Ascending aorta (tissue), 2 donors: Measurements from ENCODE around the gene SLC29A2. TPM values are rescaled to one million over a fixed set of nuclear protein-coding genes. Genes with fewer than 3 reads are reported as not detected.
"Not testable (repeated sequence)": the region's sequence is repeated elsewhere in the genome, so short reads cannot be mapped to it uniquely, and the experiment has no call there.

Experiments used
- DNase-seq, 2 donors: peaks; one replicate each; pipeline ENCODE4 v3.0.0-alpha.2; 2019; ENCODE audit warnings: low spot score in 2 of 2
- H3K27ac ChIP-seq, 2 donors: fragments of 200-600 bp; sonication (generic); one replicate each; pipeline ENCODE4 v1.5.1; 2016 to 2017; ENCODE audit warnings: mild to moderate bottlenecking in 1 of 2
- H3K27me3 ChIP-seq: fragments of 200-600 bp; sonication (generic); one replicate; pipeline ENCODE4 v1.5.1; 2017
- H3K36me3 ChIP-seq, 2 donors: fragments of 200-600 bp; sonication (generic); one replicate each; pipeline ENCODE4 v1.5.1; 2016
- H3K4me1 ChIP-seq, 2 donors: fragments of 200-600 bp; sonication (generic); one replicate each; pipeline ENCODE4 v1.5.1; 2016 to 2017; ENCODE audit warnings: mild to moderate bottlenecking in 1 of 2
- H3K4me3 ChIP-seq, 2 donors: fragments of 200-600 bp; sonication (generic); one replicate each; pipeline ENCODE4 v1.5.1; 2016 to 2017; ENCODE audit warnings: mild to moderate bottlenecking in 1 of 2
- H3K9me3 ChIP-seq, 2 donors: fragments of 200-600 bp; sonication (generic); one replicate each; pipeline ENCODE4 v1.5.1; 2016
- intact Hi-C: fragments of 100-400 bp; cut with DNase I; formaldehyde crosslinking; loops from one replicate; pipeline ENCODE4 v1.15.1; 2023
- total RNA-seq: library from RNA; depleted of rRNA; stranded (reverse); fragments of >200 nt; gene quantifications from one replicate; pipeline ENCODE4 v1.1.0, GENCODE V29; 2016
- TF ChIP-seq, protein P1 (sequence below), 3 experiments: fragments of 200-600 bp in 2 of 3; fragments of 450-650 bp in 1 of 3; sonication (generic) in 2 of 3; IDR thresholded peaks; one replicate each; pipeline ENCODE4 v1.5.1; 2016 to 2019; ENCODE audit warnings: antibody characterized with exemption in 3 of 3, mild to moderate bottlenecking in 1 of 3, moderate library complexity in 1 of 3

SLC29A2 gene
- total RNA-seq, 1 donor from 2014 or later: not detected

DNA sequence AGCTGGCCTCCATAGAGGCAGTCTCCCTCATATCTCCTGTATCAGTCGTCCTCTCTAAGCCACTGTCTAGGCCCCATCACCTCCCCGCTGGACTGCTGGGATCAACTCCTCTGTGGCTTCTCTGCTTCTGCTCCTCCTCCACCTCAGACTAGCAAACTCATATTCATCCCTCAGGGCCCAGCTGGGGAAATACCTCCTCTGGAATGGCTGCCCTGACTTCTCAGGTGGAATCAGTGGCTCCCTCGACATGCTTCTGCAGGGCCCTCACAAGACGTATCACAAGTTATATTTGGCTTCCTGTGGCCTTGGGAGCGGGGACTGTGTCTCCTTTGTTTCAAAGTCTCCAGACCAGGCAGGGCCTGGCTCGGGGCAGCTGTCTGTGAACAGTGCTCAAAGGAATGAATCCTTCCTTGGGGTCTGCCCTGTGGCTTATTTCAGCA is 10.0 kb downstream of the SLC29A2 start:
- Histone ChIP-seq H3K27me3 (no peaks in the 10 kb centered on the region), H3K4me1 (no peaks in the 10 kb centered on the region), H3K36me3 (no peaks in the 10 kb centered on the region), H3K9me3 (no peaks in the 10 kb centered on the region), H3K27ac (no peak overlapping the region), H3K4me3 (no peak overlapping the region)
- intact Hi-C loops: no loop called here
- TF ChIP-seq, protein P1, sequence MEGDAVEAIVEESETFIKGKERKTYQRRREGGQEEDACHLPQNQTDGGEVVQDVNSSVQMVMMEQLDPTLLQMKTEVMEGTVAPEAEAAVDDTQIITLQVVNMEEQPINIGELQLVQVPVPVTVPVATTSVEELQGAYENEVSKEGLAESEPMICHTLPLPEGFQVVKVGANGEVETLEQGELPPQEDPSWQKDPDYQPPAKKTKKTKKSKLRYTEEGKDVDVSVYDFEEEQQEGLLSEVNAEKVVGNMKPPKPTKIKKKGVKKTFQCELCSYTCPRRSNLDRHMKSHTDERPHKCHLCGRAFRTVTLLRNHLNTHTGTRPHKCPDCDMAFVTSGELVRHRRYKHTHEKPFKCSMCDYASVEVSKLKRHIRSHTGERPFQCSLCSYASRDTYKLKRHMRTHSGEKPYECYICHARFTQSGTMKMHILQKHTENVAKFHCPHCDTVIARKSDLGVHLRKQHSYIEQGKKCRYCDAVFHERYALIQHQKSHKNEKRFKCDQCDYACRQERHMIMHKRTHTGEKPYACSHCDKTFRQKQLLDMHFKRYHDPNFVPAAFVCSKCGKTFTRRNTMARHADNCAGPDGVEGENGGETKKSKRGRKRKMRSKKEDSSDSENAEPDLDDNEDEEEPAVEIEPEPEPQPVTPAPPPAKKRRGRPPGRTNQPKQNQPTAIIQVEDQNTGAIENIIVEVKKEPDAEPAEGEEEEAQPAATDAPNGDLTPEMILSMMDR (IDR thresholded peaks at IDR 0.05): no peak
- DNase-seq: no peak

DNA sequence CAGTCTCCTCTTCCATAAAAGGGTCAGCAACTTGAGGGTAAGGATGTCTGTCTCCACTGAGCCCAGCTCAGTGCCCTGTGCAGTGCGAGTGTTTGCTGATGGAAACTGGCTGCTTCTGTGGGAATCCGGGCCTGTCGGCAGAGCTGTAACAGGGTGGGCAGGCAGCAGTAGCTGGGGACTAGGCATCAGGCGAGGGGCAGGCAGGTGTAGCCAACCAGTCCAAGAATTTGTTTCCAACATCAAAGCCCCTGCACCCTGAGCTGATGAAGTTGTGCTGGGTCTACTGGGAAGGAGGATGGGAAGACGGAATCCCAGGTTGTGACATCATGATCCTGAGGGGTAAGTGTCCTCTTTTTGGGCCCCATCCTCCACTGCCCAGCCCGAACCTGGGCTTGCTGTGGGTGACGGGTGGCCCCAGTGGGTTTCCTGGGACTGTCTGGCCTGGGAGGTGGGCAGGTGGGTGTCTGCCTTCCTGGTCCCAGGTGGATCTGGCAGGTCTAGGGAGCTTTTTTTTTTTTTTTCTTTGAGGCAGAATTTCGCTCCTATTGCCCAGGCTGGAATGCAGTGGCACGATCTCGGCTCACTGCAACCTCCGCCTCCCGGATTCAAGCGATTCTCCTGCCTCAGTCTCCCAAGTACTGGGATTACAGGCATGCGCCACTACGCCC is 11.0 kb downstream of the SLC29A2 start:
- TF ChIP-seq, protein P1 (IDR thresholded peaks at IDR 0.05): no peak

DNA sequence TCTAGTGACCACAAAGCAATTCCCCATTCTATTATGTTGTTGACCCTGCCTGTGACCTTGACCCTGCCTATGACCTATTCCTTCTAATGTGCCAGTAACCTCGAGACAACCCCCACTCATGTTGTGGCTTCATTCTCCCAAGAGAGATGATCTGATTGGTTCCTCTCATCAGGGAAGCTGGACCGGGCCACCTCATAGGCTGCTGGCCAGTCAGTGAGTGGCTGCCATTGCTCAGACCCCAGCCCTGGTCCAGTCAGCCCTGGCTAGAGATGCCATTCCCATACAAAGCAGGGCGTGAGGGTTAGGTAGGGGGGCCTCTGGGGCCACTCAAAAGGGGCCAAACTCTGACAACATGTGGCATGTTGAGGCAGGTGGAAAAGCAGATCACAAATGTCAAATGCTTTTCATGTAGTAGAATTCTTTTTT is 11.9 kb downstream of the SLC29A2 start:
- intact Hi-C loops: no loop called here
- DNase-seq: no peak
- no peak overlapping the region for H3K4me3 ChIP-seq
- TF ChIP-seq, protein P1 (IDR thresholded peaks at IDR 0.05): no peak
- H3K27ac ChIP-seq: no peak overlapping the region
- no peaks in the 10 kb centered on the region for H3K4me1 ChIP-seq
- no peaks in the 10 kb centered on the region for H3K27me3 ChIP-seq
- no peaks in the 10 kb centered on the region for H3K36me3 ChIP-seq
- H3K9me3 ChIP-seq: no peaks in the 10 kb centered on the region

More for the DNA sequence above, 11.0 kb downstream of the SLC29A2 start:
- Histone ChIP-seq H3K36me3 (no peaks in the 10 kb centered on the region), H3K27me3 (no peaks in the 10 kb centered on the region), H3K9me3 (no peaks in the 10 kb centered on the region), H3K27ac (no peak overlapping the region), H3K4me1 (no peaks in the 10 kb centered on the region), H3K4me3 (no peak overlapping the region)
- DNase-seq: no peak
- intact Hi-C loops: no loop called here

DNA sequence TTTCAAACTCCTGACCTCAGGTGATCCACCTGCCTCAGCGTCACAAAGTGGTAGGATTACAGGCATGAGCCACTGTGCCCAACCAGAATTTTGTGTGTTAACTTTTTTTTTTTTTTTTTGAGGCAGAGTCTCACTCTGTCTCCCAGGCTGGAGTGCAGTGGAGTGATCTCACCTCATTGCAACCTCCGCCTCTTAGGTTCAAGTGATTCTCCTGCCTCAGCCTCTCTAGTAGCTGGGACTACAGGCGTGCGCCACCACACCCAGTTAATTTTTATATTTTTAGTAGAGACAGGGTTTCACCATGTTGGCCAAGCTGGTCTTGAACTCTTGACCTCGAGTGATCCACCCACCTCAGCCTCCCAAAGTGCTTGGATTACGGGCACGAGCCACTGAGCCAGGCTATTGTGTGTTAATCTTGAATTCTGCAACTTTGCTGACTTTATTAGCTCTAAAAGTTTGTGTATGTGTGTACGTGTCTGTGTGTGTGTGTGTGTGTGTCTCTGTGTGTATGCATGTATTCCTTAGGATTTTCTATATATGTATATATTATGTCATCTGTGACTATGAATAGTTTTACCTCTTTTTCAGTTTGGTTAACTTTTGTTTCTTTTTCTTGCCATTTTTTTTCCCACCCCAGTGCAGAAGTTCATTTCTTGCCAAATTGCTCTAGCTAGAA is 20.9 kb downstream of the SLC29A2 start:
- H3K9me3 ChIP-seq, DNase-seq, H3K27me3 ChIP-seq, H3K4me3 ChIP-seq, H3K36me3 ChIP-seq, H3K27ac ChIP-seq, intact Hi-C loops: not testable (repeated sequence)
- H3K4me1 ChIP-seq: peaks cover 9 to 12% of the 10 kb centered on the region in 2 donors

DNA sequence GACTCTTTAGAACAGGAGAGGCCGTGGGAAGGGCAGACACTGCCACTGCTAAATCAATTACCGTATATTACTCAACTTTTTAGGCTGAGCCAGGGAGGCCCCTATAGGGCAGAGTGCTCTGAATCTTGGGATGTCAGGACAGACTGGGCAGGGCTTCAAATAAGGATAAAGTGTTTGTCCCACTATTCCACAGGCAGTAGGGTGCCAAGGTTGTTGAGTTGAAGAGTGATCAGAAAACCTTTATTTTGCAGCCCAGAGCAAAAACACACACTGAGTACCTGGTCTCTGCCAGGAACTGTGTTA is 22.5 kb downstream of the SLC29A2 start:
- no peaks in the 10 kb centered on the region for H3K27me3 ChIP-seq
- H3K27ac ChIP-seq: no peak overlapping the region
- no peak for DNase-seq
- no peak overlapping the region for H3K4me3 ChIP-seq
- H3K9me3 ChIP-seq: no peaks in the 10 kb centered on the region
- H3K36me3 ChIP-seq: no peaks in the 10 kb centered on the region
- intact Hi-C loops: no loop called here
- TF ChIP-seq, protein P1 (IDR thresholded peaks at IDR 0.05): no peak
- peaks cover 13 to 20% of the 10 kb centered on the region in 2 donors for H3K4me1 ChIP-seq

DNA sequence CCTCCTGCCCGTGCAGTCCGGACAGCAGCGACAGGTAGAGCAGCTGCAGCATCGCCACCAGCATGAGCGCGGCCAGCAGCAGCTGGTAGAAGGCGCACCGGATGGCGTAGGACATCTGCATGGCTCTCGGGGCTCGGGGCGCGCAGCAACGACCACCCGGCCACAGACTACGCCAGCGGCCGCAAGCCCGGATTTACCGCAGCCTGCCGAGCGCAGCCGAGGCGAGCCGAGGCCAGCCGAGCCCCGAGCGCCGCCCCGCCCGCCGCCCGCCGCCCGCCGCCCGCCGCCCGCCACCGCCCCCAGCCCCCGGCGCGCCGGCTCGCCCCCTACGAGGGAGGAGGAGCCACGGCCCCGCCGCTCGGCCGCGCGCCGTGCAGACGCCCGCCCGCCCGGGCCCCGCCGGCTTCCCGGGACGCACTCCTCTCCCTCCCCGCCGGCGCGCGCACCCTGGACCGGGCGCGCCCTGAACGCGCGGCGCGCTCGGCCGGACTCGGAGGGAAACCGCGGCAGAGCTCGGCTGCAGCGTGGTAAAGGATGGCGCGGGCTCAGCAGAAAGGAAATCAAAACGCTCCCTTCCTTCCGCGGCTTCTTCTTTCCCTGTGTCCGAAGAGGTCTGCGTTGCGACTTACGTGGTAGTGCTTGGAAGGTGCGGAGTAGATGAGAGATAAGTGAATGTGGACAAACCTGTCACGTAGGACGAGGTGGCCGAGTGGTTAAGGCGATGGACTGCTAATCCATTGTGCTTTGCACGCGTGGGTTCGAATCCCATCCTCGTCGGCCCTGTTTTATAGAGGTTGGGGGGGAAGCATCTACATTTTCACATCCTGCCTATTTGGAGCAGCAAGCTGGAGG is 23.9 kb downstream of the SLC29A2 start, which contains the start of gene B4GAT1:
TSS of gene B4GAT1 (minus strand) at position 205 of the 852 bp plus-strand sequence. CDS start at position 121, 84 bp downstream.
- TF ChIP-seq, protein P1 (IDR thresholded peaks at IDR 0.05): no peak
- Histone ChIP-seq H3K27me3 (no peaks in the 10 kb centered on the region), H3K9me3 (no peaks in the 10 kb centered on the region), H3K4me3 (peak within 1 kb of the TSS; percentile 65 to 78), H3K27ac (peak within 1 kb of the TSS; percentile 75 to 86), H3K36me3 (no peaks in the 10 kb centered on the region), H3K4me1 (peaks cover 13 to 26% of the 10 kb centered on the region in 2 donors)
- peak; percentile 48 to 91 for DNase-seq
- intact Hi-C loops: no loop called here
